GM18526 (cell line): Measurements from ENCODE around the gene DPP8.

Experiments
- POLR2A ChIP-seq: IDR thresholded peaks from 3 replicates; pipeline ENCODE4 v1.6.1; 2011; ENCODE audit not compliant: insufficient read length; ENCODE audit errors: extremely low read depth

The DPP8 gene

DNA sequence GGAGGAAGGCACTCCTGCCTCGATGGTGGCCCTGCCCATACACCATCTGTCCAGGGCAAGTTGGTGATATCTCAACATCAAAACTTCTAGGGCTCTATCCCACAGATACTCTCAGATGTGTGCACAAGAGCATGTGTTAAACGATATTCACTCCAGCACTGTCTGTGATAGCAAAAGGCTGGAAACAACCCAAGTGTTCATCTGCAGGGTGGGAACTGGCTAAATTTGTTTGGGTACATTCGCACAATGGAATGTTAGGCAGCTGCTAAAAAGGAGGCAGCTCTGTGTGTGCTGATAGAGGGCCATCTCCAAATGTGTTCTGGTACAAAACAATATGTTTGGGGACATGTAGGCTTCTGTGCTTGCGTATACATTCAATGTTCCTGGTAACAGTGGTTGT lies 114.5 kb downstream of the DPP8 start:
- no peak for TF ChIP-seq POLR2A

- no peak for TF ChIP-seq POLR2A
Measured at GRCh38 chr15:65401611-65402240, 115.8 kb downstream of the DPP8 start.

DNA sequence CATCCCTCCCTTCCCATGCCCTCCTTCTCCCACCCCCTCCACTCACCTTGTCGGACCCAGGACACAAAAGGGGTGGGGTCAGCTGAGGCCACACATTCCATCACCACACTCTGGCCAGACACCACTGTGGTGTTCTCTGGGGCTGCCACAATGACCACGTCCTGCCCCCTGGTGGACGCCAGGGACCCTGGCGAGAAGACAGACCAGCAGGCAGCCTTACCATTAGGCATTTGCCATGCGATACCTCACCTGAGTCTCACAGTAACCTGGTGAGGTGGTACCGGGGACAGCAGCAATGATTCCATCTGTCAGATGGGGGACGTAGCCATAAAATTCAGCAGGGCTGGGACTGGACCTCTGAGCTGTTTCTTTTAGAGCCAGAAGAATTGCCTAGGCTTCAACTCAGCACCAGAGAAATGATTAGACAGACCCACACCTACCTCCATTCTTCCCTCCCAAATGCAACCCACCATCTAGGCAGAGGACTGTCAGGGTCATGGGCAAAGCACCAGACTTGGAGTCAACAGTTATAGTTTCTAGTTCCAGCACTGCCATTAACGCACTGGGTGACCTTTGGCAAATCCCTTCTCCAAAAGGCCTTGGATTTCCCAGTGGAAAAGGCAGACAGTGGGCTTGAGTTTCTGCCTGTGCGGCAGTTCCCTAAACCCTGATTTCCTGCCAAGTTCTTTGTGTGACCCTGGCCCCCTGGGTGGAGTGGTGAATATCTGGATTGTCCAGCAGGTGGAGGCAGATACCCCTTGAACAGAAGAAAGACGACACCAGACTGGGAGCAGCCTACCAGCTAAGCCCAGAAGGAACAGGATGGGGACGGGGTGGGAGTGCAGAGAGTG lies 116.5 kb downstream of the DPP8 start:
- no peak for TF ChIP-seq POLR2A

DNA sequence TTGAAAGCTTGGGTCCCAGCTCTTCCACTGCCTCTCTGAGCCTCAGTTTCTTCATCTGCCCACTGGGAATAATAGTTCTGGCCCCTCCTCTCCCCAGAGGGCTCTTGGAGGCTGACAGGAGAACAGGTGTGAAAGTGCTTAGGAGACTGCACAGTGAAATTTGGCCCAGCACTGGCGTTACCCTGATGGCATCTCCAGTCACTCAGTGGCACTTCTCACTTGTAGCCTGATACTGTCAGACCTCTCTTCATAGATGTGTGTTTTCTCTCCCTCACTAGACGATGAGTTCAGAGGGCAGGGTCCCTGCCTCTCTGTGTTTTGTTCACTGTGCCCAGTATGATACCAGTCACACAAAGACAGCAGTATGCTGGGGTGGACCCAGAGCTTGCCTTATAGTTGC lies 117.5 kb downstream of the DPP8 start:
- no peak for TF ChIP-seq POLR2A

- no peak for TF ChIP-seq POLR2A
Measured at GRCh38 chr15:65399001-65399706, 118.3 kb downstream of the DPP8 start.

- TF ChIP-seq POLR2A = no peak
Measured at GRCh38 chr15:65396965-65397317, 120.5 kb downstream of the DPP8 start.

- no peak for TF ChIP-seq POLR2A
Measured at GRCh38 chr15:65396283-65396964, 121.1 kb downstream of the DPP8 start.

GRCh38 chr15:65395567-65396202 lies 121.8 kb downstream of the DPP8 start:
- TF ChIP-seq POLR2A = no peak

- TF ChIP-seq POLR2A = no peak
Measured at GRCh38 chr15:65394936-65395335, 122.6 kb downstream of the DPP8 start.

DNA sequence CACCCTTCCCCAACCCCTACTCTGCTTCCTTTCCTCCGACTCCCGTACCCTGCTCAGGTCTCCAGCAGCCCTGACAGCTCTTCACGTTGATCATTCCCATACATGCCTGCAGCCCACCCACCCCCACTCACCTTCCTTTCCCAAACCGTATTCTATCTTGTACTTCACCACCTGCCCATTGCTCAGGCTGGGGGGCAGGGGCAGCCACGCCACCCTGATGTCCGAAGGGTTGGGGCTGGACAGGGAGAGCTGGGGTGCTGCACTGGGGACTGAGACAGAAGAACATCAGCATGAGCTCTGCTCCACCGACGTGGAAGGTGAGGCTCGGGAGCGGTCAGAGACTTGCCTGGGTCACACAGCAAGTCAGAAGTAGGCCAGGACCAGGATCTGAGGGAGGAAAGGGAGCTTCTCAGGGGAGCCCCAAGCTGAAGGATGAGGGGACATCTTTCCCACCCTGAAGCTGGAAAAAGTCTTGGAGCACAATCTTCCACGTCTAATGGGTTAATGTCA lies 123.2 kb downstream of the DPP8 start:
- TF ChIP-seq POLR2A = no peak

- no peak for TF ChIP-seq POLR2A
Measured at GRCh38 chr15:65393557-65393956, 123.9 kb downstream of the DPP8 start.

DNA sequence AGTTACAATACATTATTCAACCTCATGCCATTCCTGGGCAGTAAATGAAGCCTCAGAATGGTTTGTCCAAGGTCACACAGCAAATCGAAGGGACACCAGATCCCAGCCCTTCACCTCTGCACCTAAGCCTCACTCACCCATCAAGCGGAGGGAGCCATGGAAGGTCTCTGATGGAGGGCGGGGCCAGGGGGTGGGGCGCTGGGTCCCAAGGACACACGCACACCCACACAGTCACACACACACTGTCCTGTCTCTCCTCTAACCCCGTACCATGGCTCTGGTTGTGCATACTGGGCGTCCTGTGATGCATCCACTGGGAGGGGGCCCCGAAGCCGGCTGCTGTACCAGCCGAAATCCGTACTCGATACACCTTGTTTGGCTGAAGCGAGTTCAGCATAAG lies 124.4 kb downstream of the DPP8 start:
- TF ChIP-seq POLR2A = no peak
